ENCODE results near the gene APOBEC4. TPM values are rescaled to one million over a fixed set of nuclear protein-coding genes. Genes with fewer than 3 reads are reported as not detected.

Gene APOBEC4
- total RNA-seq, 1 experiment from 2014 or later, result not detected

- peak overlapping the region; percentile 91 for H3K4me3 Mint-ChIP-seq (ENCODE audit: unreplicated experiment)
- ChIA-PET POLR2A (interaction anchor here (0.6 kb wide), 1 partner anchor 45 kb away, joined by 5 read pairs; no protein-coding TSS in a partner anchor), CTCF (interaction anchor here (0.7 to 1.5 kb wide), 4 partner anchors 22 to 67 kb away, joined by 3 to 5 read pairs (median 4); no protein-coding TSS in a partner anchor)
- Histone ChIP-seq H3K4me1 (peaks cover 22% of the 10 kb centered on the region), H3K9me3 (no peaks in the 10 kb centered on the region), H3K36me3 (ENCODE audit: control insufficient read depth, insufficient read depth, low read length) (no peaks in the 10 kb centered on the region; the same call in 1 of the 2 replicates), H3K27me3 (replicated peaks; ENCODE audit: control insufficient read depth, insufficient read depth, low read length) (no peaks in the 10 kb centered on the region), H3K4me3 (ENCODE audit: low read depth, low read length) (no peak overlapping the region)
- no peak for DNase-seq
- no peak overlapping the region for H3K27ac Mint-ChIP-seq (ENCODE audit: unreplicated experiment)
- H3K4me1 Mint-ChIP-seq (ENCODE audit: low read depth, unreplicated experiment), result peaks cover 19% of the 10 kb centered on the region
- H3K9me3 Mint-ChIP-seq (ENCODE audit: unreplicated experiment), result no peaks in the 10 kb centered on the region
- H3K36me3 Mint-ChIP-seq (ENCODE audit: insufficient read depth, unreplicated experiment), result peaks cover 49% of the 10 kb centered on the region
- intact Hi-C loops (cut with micrococcal nuclease; ENCODE audit: unreplicated experiment), result loop anchor here (1.0 to 10.0 kb wide), 2 partner anchors 283 to 422 kb away; partner anchors contain the start of gene TSEN15
- no peaks in the 10 kb centered on the region for H3K27me3 Mint-ChIP-seq (ENCODE audit: insufficient read depth, unreplicated experiment)
- no peak for TF ChIP-seq CTCF (IDR thresholded peaks at IDR 0.05; ENCODE audit: insufficient read depth in 1 of 2, low read depth in 1 of 2, low read length in 1 of 2, severe bottlenecking in 1 of 2, unreplicated experiment in 1 of 2)
- no TSS peak for BruUV-seq (replicated peaks)
These were observed 20.2 kb downstream of the APOBEC4 start for GRCh38 chr1:183632964-183633363.

GRCh38 chr1:183632114-183632513, 21.0 kb downstream of the APOBEC4 start:
- Mint-ChIP-seq H3K4me3 (ENCODE audit: unreplicated experiment) (peak overlapping the region; percentile 36), H3K27me3 (ENCODE audit: insufficient read depth, unreplicated experiment) (no peaks in the 10 kb centered on the region), H3K9me3 (ENCODE audit: unreplicated experiment) (no peaks in the 10 kb centered on the region), H3K27ac (ENCODE audit: unreplicated experiment) (no peak overlapping the region), H3K4me1 (ENCODE audit: low read depth, unreplicated experiment) (peaks cover 19% of the 10 kb centered on the region), H3K36me3 (ENCODE audit: insufficient read depth, unreplicated experiment) (peaks cover 50% of the 10 kb centered on the region)
- H3K27me3 ChIP-seq (replicated peaks; ENCODE audit: control insufficient read depth, insufficient read depth, low read length), result no peaks in the 10 kb centered on the region
- intact Hi-C loops (cut with micrococcal nuclease; ENCODE audit: unreplicated experiment), result loop anchor here (10.0 kb wide), 1 partner anchor 423 kb away; the partner anchor contains the start of gene TSEN15
- BruUV-seq (replicated peaks), result no TSS peak
- ChIA-PET POLR2A (no interaction called here), CTCF (interaction anchor here (1.0 to 1.1 kb wide), 2 partner anchors 53 to 284 kb away, joined by 3 to 5 read pairs; no protein-coding TSS in a partner anchor)
- no peak overlapping the region for H3K4me3 ChIP-seq (ENCODE audit: low read depth, low read length)
- DNase-seq, result no peak
- peaks cover 18% of the 10 kb centered on the region for H3K4me1 ChIP-seq
- H3K36me3 ChIP-seq (ENCODE audit: control insufficient read depth, insufficient read depth, low read length), result no peaks in the 10 kb centered on the region; the same call in 1 of the 2 replicates
- no peak for TF ChIP-seq CTCF (IDR thresholded peaks at IDR 0.05; ENCODE audit: insufficient read depth in 1 of 2, low read depth in 1 of 2, low read length in 1 of 2, severe bottlenecking in 1 of 2, unreplicated experiment in 1 of 2)
- no peaks in the 10 kb centered on the region for H3K9me3 ChIP-seq

GRCh38 chr1:183630748-183631147, 22.4 kb downstream of the APOBEC4 start:
- Histone ChIP-seq H3K27me3 (replicated peaks; ENCODE audit: control insufficient read depth, insufficient read depth, low read length) (no peaks in the 10 kb centered on the region), H3K4me1 (peaks cover 17% of the 10 kb centered on the region), H3K36me3 (ENCODE audit: control insufficient read depth, insufficient read depth, low read length) (no peaks in the 10 kb centered on the region; the same call in 1 of the 2 replicates), H3K4me3 (ENCODE audit: low read depth, low read length) (no peak overlapping the region), H3K9me3 (no peaks in the 10 kb centered on the region)
- no peaks in the 10 kb centered on the region for H3K9me3 Mint-ChIP-seq (ENCODE audit: unreplicated experiment)
- POLR2A ChIA-PET, result no interaction called here
- no peak overlapping the region for H3K27ac Mint-ChIP-seq (ENCODE audit: unreplicated experiment)
- DNase-seq, result no peak
- H3K4me1 Mint-ChIP-seq (ENCODE audit: low read depth, unreplicated experiment), result peaks cover 12% of the 10 kb centered on the region
- CTCF ChIA-PET, result no interaction called here
- no TSS peak for BruUV-seq (replicated peaks)
- no peak for TF ChIP-seq CTCF (IDR thresholded peaks at IDR 0.05; ENCODE audit: insufficient read depth in 1 of 2, low read depth in 1 of 2, low read length in 1 of 2, severe bottlenecking in 1 of 2, unreplicated experiment in 1 of 2)
- H3K4me3 Mint-ChIP-seq (ENCODE audit: unreplicated experiment), result peak overlapping the region; percentile 7
- peaks cover 44% of the 10 kb centered on the region for H3K36me3 Mint-ChIP-seq (ENCODE audit: insufficient read depth, unreplicated experiment)
- no peaks in the 10 kb centered on the region for H3K27me3 Mint-ChIP-seq (ENCODE audit: insufficient read depth, unreplicated experiment)
- intact Hi-C loops (cut with micrococcal nuclease; ENCODE audit: unreplicated experiment), result loop anchor here (10.0 kb wide), 1 partner anchor 424 kb away; the partner anchor contains the start of gene TSEN15
